LNCaP clone FGC (cell line): ENCODE data around the gene TUBB1.

ENCODE experiments used
- DNase-seq: peaks from one replicate; pipeline ENCODE4 v3.0.0-alpha.2; 2011; ENCODE audit warnings: low read depth
- H3K4me3 ChIP-seq: 2 replicates; pipeline ENCODE4 v1.5.1; 2011; ENCODE audit warnings: mild to moderate bottlenecking, low read depth, low read length, control low read depth
- CTCF ChIP-seq: IDR thresholded peaks from 2 replicates; pipeline ENCODE4 v1.5.1; 2012; ENCODE audit warnings: mild to moderate bottlenecking; ENCODE audit not compliant: control insufficient read depth, insufficient read depth; ENCODE audit errors: extremely low read depth

Gene TUBB1

GRCh38 chr20:58990651-58991445, 28.4 kb upstream of the TUBB1 start:
- H3K4me3 ChIP-seq = no peak overlapping the region
- no peak for TF ChIP-seq CTCF
- no peak for DNase-seq

GRCh38 chr20:58991715-58992114, 27.5 kb upstream of the TUBB1 start:
- no peak for TF ChIP-seq CTCF
- no peak for DNase-seq
- no peak overlapping the region for H3K4me3 ChIP-seq

GRCh38 chr20:58992911-58993310, 26.3 kb upstream of the TUBB1 start:
- no peak for TF ChIP-seq CTCF
- H3K4me3 ChIP-seq = no peak overlapping the region
- DNase-seq = no peak

GRCh38 chr20:58993332-58994248, 25.6 kb upstream of the TUBB1 start:
- no peak overlapping the region for H3K4me3 ChIP-seq
- no peak for TF ChIP-seq CTCF

GRCh38 chr20:58994390-58995159, 24.7 kb upstream of the TUBB1 start:
- no peak overlapping the region for H3K4me3 ChIP-seq
- TF ChIP-seq CTCF = no peak
- no peak for DNase-seq

More at GRCh38 chr20:58993332-58994248, 25.6 kb upstream of the TUBB1 start:
- DNase-seq = no peak

GRCh38 chr20:58995461-58996225, 23.6 kb upstream of the TUBB1 start:
- no peak for DNase-seq
- TF ChIP-seq CTCF = no peak
- no peak overlapping the region for H3K4me3 ChIP-seq
